HepG2 (cell line): ENCODE results near the gene GALNT18.
"Not testable (repeated sequence)": the region's sequence is repeated elsewhere in the genome, so short reads cannot be mapped to it uniquely, and the experiment has no call there.

Experiments used
- ARNT ChIP-seq: fragments of 450-650 bp; IDR thresholded peaks from 2 replicates; pipeline ENCODE4 v1.6.1; 2017
- CREM ChIP-seq, 2 experiments: sonication (generic) in 1 of 2; formaldehyde crosslinking in 1 of 2; IDR thresholded peaks; 2 replicates each; pipeline versions ENCODE4 v1.4.0 to v1.6.1; 2016 to 2020; ENCODE audit warnings: antibody characterized with exemption in 1 of 2, mild to moderate bottlenecking in 1 of 2, missing genetic modification reagents in 1 of 2
- KAT8 ChIP-seq: IDR thresholded peaks from 2 replicates; pipeline ENCODE4 v1.6.1; 2016; ENCODE audit warnings: missing genetic modification reagents, missing compliant biosample characterization
- PHF20 ChIP-seq: sonication (generic); formaldehyde crosslinking; IDR thresholded peaks from 2 replicates; pipeline ENCODE4 v1.5.0; 2020; ENCODE audit warnings: mild to moderate bottlenecking, missing genetic modification reagents
- RAD21 ChIP-seq: fragments of 450-650 bp; formaldehyde crosslinking; IDR thresholded peaks from 2 replicates; pipeline ENCODE4 v1.5.0; 2020; ENCODE audit warnings: mild to moderate bottlenecking
- RFX5 ChIP-seq: IDR thresholded peaks from 2 replicates; pipeline ENCODE4 v1.6.1; 2011; ENCODE audit warnings: low read depth, low read length, improper control_type of control experiment
- RXRA ChIP-seq: sonication (generic); formaldehyde crosslinking; IDR thresholded peaks from 2 replicates; pipeline ENCODE4 v1.5.1; 2020; ENCODE audit warnings: missing genetic modification reagents
- SUZ12 ChIP-seq: fragments of 150-350 bp; IDR thresholded peaks from 2 replicates; pipeline ENCODE4 v1.6.1; 2014; ENCODE audit warnings: low read depth, low read length
- YY1 ChIP-seq: IDR thresholded peaks from 2 replicates; pipeline ENCODE4 v1.6.1; 2011; ENCODE audit warnings: low read length, low read depth, moderate library complexity, mild to moderate bottlenecking; ENCODE audit not compliant: insufficient read depth, insufficient replicate concordance
- ZNF33B ChIP-seq: sonication (generic); formaldehyde crosslinking; IDR thresholded peaks from 2 replicates; pipeline ENCODE4 v1.5.1; 2020; ENCODE audit warnings: mild to moderate bottlenecking, missing genetic modification reagents
- TF ChIP-seq, protein P1 (sequence below): sonication (generic); formaldehyde crosslinking; IDR thresholded peaks from 2 replicates; pipeline ENCODE4 v1.5.0; 2020; ENCODE audit warnings: mild to moderate bottlenecking, missing genetic modification reagents, moderate library complexity
- TF ChIP-seq, protein P2 (sequence below): sonication (generic); formaldehyde crosslinking; IDR thresholded peaks from 2 replicates; pipeline ENCODE4 v1.5.0; 2020; ENCODE audit warnings: missing genetic modification reagents, mild to moderate bottlenecking, borderline replicate concordance
- TF ChIP-seq, protein P3 (sequence below): sonication (generic); formaldehyde crosslinking; conservative IDR thresholded peaks from 2 replicates; pipeline ENCODE4 v1.8.1; 2023; ENCODE audit warnings: missing genetic modification reagents
- TF ChIP-seq, protein P4 (sequence below): sonication (generic); formaldehyde crosslinking; IDR thresholded peaks from 2 replicates; pipeline ENCODE4 v1.8.1; 2023; ENCODE audit warnings: missing genetic modification reagents, mild to moderate bottlenecking, borderline replicate concordance

DNA sequence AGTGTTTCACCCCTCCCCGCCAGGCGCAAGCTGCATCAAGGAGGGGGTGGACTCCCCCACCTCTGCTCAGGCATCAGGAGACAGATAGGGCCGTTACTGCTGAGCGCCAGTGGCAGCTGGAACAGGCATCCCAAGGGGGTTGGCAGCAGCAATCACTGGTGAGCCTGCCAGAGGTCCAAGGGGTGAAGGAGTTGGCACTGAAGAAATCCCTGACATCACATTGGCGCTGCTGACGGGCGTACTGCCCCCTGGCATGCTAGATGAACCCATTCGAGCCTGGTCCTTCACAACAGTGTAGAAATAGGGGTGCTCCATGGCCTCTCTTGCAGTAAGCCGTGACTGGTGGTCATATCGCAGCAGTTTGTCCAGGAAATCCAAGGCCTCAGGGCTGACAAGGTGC is 270.0 kb downstream of the GALNT18 start:
- TF ChIP-seq, protein P1, sequence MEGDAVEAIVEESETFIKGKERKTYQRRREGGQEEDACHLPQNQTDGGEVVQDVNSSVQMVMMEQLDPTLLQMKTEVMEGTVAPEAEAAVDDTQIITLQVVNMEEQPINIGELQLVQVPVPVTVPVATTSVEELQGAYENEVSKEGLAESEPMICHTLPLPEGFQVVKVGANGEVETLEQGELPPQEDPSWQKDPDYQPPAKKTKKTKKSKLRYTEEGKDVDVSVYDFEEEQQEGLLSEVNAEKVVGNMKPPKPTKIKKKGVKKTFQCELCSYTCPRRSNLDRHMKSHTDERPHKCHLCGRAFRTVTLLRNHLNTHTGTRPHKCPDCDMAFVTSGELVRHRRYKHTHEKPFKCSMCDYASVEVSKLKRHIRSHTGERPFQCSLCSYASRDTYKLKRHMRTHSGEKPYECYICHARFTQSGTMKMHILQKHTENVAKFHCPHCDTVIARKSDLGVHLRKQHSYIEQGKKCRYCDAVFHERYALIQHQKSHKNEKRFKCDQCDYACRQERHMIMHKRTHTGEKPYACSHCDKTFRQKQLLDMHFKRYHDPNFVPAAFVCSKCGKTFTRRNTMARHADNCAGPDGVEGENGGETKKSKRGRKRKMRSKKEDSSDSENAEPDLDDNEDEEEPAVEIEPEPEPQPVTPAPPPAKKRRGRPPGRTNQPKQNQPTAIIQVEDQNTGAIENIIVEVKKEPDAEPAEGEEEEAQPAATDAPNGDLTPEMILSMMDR (CRISPR knock-in tag) = not testable (repeated sequence)
- not testable (repeated sequence) for TF ChIP-seq KAT8 (CRISPR knock-in tag); RAD21 (CRISPR knock-in tag); RFX5; ZNF33B (CRISPR knock-in tag); CREM (IDR thresholded peaks at IDR 0.05); CREM (CRISPR knock-in tag; IDR thresholded peaks at IDR 0.05); SUZ12; YY1; RXRA; PHF20; ARNT
- TF ChIP-seq, protein P2, sequence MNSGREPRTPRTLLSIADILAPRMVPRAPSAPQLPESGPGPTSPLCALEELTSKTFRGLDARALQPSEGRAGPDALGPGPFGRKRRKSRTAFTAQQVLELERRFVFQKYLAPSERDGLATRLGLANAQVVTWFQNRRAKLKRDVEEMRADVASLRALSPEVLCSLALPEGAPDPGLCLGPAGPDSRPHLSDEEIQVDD = not testable (repeated sequence)
- TF ChIP-seq, protein P3, sequence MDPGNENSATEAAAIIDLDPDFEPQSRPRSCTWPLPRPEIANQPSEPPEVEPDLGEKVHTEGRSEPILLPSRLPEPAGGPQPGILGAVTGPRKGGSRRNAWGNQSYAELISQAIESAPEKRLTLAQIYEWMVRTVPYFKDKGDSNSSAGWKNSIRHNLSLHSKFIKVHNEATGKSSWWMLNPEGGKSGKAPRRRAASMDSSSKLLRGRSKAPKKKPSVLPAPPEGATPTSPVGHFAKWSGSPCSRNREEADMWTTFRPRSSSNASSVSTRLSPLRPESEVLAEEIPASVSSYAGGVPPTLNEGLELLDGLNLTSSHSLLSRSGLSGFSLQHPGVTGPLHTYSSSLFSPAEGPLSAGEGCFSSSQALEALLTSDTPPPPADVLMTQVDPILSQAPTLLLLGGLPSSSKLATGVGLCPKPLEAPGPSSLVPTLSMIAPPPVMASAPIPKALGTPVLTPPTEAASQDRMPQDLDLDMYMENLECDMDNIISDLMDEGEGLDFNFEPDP (CRISPR knock-in tag) = not testable (repeated sequence)
- TF ChIP-seq, protein P4, sequence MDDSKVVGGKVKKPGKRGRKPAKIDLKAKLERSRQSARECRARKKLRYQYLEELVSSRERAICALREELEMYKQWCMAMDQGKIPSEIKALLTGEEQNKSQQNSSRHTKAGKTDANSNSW (CRISPR knock-in tag) = not testable (repeated sequence)
